ENCODE results near the gene TBC1D3B.
"Not testable (repeated sequence)": the region's sequence is repeated elsewhere in the genome, so short reads cannot be mapped to it uniquely, and the experiment has no call there.

Gene TBC1D3B

DNA sequence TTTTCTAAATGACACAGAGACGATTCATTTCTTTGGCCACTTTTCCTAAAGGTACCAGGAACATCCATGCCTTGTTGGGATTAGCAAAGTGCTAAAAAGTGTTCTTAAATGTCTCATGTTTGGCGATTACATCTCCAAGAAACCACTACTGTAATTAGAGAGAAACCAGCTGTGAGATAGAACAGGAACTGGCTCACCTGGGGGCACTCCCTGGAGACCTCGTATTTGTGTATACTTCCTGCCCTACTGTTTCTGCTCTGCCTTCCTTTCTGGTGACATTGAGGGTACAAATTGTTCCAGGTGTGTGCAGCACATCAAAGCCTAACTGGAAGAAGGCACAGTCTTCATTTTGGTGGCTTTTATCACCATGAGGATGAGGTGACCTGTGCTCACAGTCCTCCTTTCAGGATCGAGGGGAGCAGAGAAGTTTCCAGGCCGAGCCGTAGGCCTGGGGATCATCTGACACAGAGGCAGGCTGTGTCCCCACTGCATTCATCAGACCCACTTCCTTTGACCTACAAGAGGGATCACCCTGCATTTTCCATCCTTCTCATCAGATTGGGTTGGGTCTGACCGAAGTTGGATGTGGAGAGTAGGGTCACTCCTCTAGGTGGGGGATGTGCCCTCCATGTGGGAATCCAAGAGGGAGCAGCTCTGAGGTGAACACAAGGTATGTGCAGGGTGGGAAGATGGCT lies 49.1 kb downstream of the TBC1D3B start:
- no peak for DNase-seq

- no peak for DNase-seq
Observed at GRCh38 chr17:36124879-36125824, 51.3 kb downstream of the TBC1D3B start.

DNA sequence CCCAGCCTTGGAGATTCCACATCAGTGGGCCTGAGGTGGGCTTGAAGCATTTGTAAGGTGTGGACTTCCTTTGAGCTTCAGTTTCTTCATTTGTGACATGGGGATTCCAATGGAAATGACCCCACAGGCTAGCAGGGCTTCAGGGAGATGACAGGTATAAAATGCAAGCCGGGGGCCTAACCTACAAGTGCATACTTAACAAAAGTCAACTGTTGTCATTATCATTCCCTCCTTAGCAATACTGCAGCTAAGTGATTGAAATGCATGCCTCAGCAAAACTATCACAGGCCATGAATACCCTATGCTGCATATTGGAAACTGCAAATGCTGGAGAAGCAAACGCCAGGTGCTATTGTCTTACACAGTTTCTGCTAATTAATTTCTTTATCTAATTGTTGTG lies 53.0 kb downstream of the TBC1D3B start:
- no peak for DNase-seq

DNA sequence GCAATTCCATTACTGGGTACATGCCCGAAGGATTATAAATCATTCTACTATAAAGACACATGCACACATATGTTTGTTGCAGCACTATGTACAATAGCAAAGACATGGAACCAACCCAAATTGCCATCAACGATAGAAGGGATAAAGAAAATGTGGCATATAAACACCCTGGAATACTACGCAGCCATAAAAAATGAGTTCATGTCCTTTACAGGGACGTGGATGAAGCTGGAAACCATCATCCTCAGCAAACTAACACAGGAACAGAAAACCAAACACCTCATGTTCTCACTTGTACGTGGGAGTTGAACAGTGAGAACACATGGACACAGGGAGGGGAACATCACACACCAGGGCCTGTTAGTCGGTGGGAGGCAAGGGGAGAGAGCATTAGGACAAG lies 55.3 kb downstream of the TBC1D3B start:
- not testable (repeated sequence) for DNase-seq

- no peak for DNase-seq
Observed at GRCh38 chr17:36120221-36120620, 56.2 kb downstream of the TBC1D3B start.

DNA sequence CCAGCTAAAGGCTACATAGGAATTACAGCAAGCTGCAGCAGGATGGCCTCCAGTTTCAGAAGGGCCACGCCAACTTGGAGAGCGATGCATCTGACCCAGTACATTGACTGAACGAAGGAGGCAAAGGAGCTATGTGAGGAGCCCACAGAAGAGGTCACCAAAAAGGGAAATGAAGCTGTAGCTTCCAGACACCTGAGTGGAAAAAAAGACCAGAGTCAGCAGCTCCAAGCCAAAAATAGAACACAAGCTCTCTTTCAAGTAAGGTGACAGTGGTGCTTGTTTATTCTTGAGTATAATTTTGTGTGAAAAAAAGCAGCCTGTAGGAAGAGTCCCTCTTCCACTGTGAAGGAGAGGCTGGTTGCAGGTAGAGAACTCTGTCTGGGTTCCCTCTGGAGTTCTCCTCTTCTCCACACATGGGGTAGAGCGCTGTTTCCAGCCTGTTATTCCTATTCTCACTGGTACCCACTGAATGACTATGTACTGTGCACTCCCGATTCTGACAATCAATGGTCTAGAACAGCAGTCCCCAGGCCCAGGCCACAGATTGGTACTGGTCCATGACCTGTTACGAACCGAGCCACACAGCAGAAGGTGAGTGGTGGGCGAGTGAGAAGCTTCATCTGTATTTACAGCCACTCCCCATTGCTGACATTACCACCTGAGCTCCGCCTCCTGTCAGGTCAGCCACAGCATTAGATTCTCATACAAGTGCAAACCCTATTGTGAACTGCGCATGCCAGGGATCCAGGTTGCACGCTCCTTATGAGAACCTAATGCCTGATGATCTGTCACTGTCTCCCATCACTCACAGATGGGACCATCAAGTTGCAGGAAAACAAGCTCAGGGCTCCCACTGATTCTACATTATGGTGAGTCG lies 57.7 kb downstream of the TBC1D3B start:
- no peak for DNase-seq

- no peak for DNase-seq
Observed at GRCh38 chr17:36117505-36118382, 58.7 kb downstream of the TBC1D3B start.

All from activated CD4-positive, CD25-positive, alpha-beta regulatory T cell (primary cell).